Endothelial cell of umbilical vein (primary cell): ENCODE measurements around the gene PCSK6. TPM values are rescaled to one million over a fixed set of nuclear protein-coding genes. Genes with fewer than 3 reads are reported as not detected.

Experiments
- BruUV-seq: library from RNA; stranded (reverse); fragments of 400-500 nt; replicated peaks from 2 replicates; lab custom pipeline; 2021; lab: Mats Ljungman, UMichigan
- CTCF ChIA-PET: fragments of 300-600, 350-600 bp; sonication (Branson Sonifier 250); formaldehyde crosslinking; loops from one replicate; lab custom pipeline; 2021; ENCODE audit warnings: antibody characterized with exemption, inconsistent platforms; lab: Charles Lee
- POLR2A ChIA-PET: fragments of 300-600, 350-600 bp; sonication (Branson Sonifier 250); formaldehyde crosslinking; loops from one replicate; lab custom pipeline; 2021; ENCODE audit warnings: antibody characterized with exemption, inconsistent platforms; lab: Charles Lee
- DNase-seq: peaks from one replicate; pipeline ENCODE4 v3.0.0-alpha.2; 2011; ENCODE audit warnings: low read depth, low spot score
- FAIRE-seq: peaks from 2 replicates; lab custom pipeline; 2011; peaks lifted over from hg19 to GRCh38; lab: Jason Lieb, UNC
- H2AFZ ChIP-seq: 2 replicates; pipeline ENCODE4 v1.6.0; 2012; ENCODE audit warnings: low read depth, low read length, control low read depth, inconsistent platforms
- H3K27ac ChIP-seq: 2 replicates; pipeline ENCODE4 v1.5.1; 2011; ENCODE audit warnings: low read depth, mild to moderate bottlenecking, control low read depth, low read length, moderate library complexity; ENCODE audit not compliant: insufficient read depth
- H3K27me3 ChIP-seq, 2 experiments: 2 replicates each; pipeline versions ENCODE4 v1.6.0 to v1.6.1; 2011; ENCODE audit warnings: low read length in 2 of 2, mixed read lengths in 1 of 2; ENCODE audit not compliant: control insufficient read depth in 2 of 2, insufficient read depth in 2 of 2
- H3K36me3 ChIP-seq, 2 experiments: 2 replicates in 1 of 2; 3 replicates in 1 of 2; pipeline ENCODE4 v1.5.1; 2011; ENCODE audit warnings: low read length in 2 of 2, mild to moderate bottlenecking in 1 of 2, moderate library complexity in 1 of 2; ENCODE audit not compliant: control insufficient read depth in 2 of 2, insufficient read depth in 2 of 2; ENCODE audit errors: extremely low read depth in 1 of 2
- H3K4me1 ChIP-seq: 3 replicates; pipeline ENCODE4 v1.5.1; 2011; ENCODE audit warnings: mild to moderate bottlenecking, low read length; ENCODE audit not compliant: control insufficient read depth, insufficient read depth; ENCODE audit errors: extremely low read depth
- H3K4me2 ChIP-seq: 2 replicates; pipeline ENCODE4 v1.6.1; 2011; ENCODE audit warnings: low read length, control low read depth, mixed read lengths; ENCODE audit not compliant: insufficient read depth
- H3K4me3 ChIP-seq, 3 experiments: fragments of 200-600 bp in 1 of 3; sonication (generic), shearing (Covaris generic) in 1 of 3; replicated peaks in 1 of 3; 2 replicates each; pipeline ENCODE4 v1.5.1; 2011 to 2016; ENCODE audit warnings: control low read depth in 3 of 3, low read length in 3 of 3, mild to moderate bottlenecking in 2 of 3, inconsistent platforms in 1 of 3, low read depth in 1 of 3, moderate library complexity in 1 of 3; ENCODE audit not compliant: insufficient read depth in 1 of 3
- H3K79me2 ChIP-seq: 2 replicates; pipeline ENCODE4 v1.6.0; 2012; ENCODE audit warnings: low read length, inconsistent platforms; ENCODE audit not compliant: control insufficient read depth, insufficient read depth
- H3K9ac ChIP-seq: replicated peaks from 2 replicates; pipeline ENCODE3; 2011; ENCODE audit warnings: low read length, control low read depth; ENCODE audit not compliant: insufficient read depth; ENCODE audit errors: extremely low read depth
- H3K9me1 ChIP-seq: replicated peaks from 3 replicates; pipeline ENCODE4 v1.6.0; 2011; ENCODE audit warnings: mild to moderate bottlenecking, low read length; ENCODE audit not compliant: control insufficient read depth, insufficient read depth; ENCODE audit errors: extremely low read depth
- H3K9me3 ChIP-seq: replicated peaks from 2 replicates; pipeline ENCODE4 v1.5.1; 2012; ENCODE audit warnings: low read length, inconsistent platforms; ENCODE audit not compliant: control insufficient read depth, insufficient read depth
- H4K20me1 ChIP-seq: replicated peaks from 2 replicates; pipeline ENCODE3; 2011; ENCODE audit warnings: mild to moderate bottlenecking, low read length; ENCODE audit not compliant: control insufficient read depth, insufficient read depth; ENCODE audit errors: extremely low read depth
- CTCF ChIP-seq, 2 donors: IDR thresholded peaks; 1 replicate in 1 of 2; 2 replicates in 1 of 2; pipeline ENCODE4 v1.5.1; 2011; ENCODE audit warnings: low read length in 2 of 2, mild to moderate bottlenecking in 2 of 2, moderate library complexity in 2 of 2, control low read depth in 1 of 2, inconsistent platforms in 1 of 2, low read depth in 1 of 2; ENCODE audit not compliant: insufficient read depth in 1 of 2; ENCODE audit errors: extremely low read depth in 1 of 2
- EZH2 ChIP-seq: IDR thresholded peaks from 2 replicates; pipeline ENCODE4 v1.6.1; 2012; ENCODE audit warnings: borderline replicate concordance, low read depth, mild to moderate bottlenecking, moderate library complexity, low read length, inconsistent platforms; ENCODE audit not compliant: severe bottlenecking
- FOS ChIP-seq: IDR thresholded peaks from 2 replicates; pipeline ENCODE4 v1.6.1; 2011; ENCODE audit warnings: mild to moderate bottlenecking, low read length, moderate library complexity, borderline replicate concordance; ENCODE audit not compliant: insufficient read depth
- GATA2 ChIP-seq: IDR thresholded peaks from 2 replicates; pipeline ENCODE4 v1.7.0; 2011; ENCODE audit warnings: low read depth, mild to moderate bottlenecking, moderate library complexity, mixed read lengths, low read length; ENCODE audit not compliant: insufficient read length, insufficient read depth
- JUN ChIP-seq: IDR thresholded peaks from 2 replicates; pipeline ENCODE4 v1.6.1; 2011; ENCODE audit warnings: borderline replicate concordance, low read depth; ENCODE audit not compliant: insufficient read length, insufficient read depth
- MAX ChIP-seq: IDR thresholded peaks from 2 replicates; pipeline ENCODE4 v1.6.1; 2011; ENCODE audit not compliant: insufficient read depth, insufficient read length
- MYC ChIP-seq: IDR thresholded peaks from one replicate; pipeline ENCODE4 v1.6.1; 2011; ENCODE audit warnings: mild to moderate bottlenecking, low read depth, low read length
- POLR2A ChIP-seq: IDR thresholded peaks from 2 replicates; pipeline ENCODE4 v1.6.1; 2012; ENCODE audit warnings: low read depth, mild to moderate bottlenecking, control low read depth, low read length
- POLR2AphosphoS5 ChIP-seq: IDR thresholded peaks from 2 replicates; pipeline ENCODE4 v1.6.1; 2012; ENCODE audit warnings: low read depth, mild to moderate bottlenecking, control low read depth, low read length, moderate library complexity; ENCODE audit not compliant: insufficient read depth
- dilution Hi-C: fragments of 300-500 bp; cut with MboI; formaldehyde crosslinking; loops from one replicate; pipeline ENCODE4 v1.15.0; 2019; ENCODE audit warnings: low sequenced_read_pairs; ENCODE audit not compliant: extremely low pct_ligation_motif_present
- intact Hi-C: fragments of 100-400 bp; cut with micrococcal nuclease; formaldehyde crosslinking; loops from one replicate; pipeline ENCODE4 v1.10.0; 2022
- polyA plus RNA-seq, 4 experiments: library from polyadenylated mRNA; depleted of rRNA in 3 of 4; stranded (reverse) in 3 of 4; unstranded in 1 of 4; fragments of >200 nt; gene quantifications; 2 replicates each; pipeline versions ENCODE4 v1.2.1 to v1.2.3, GENCODE V29; 2011 to 2012; ENCODE audit warnings: missing spikeins in 1 of 4
- total RNA-seq: library from RNA; stranded (reverse); gene quantifications from 2 replicates; pipeline ENCODE4 v1.2.3, GENCODE V29; 2021

The PCSK6 gene
- total and polyA plus RNA-seq, 2 donors (not counting 3 experiments of a cell fraction or from before 2014, with no cell fraction given), result 0.18 to 0.69 TPM

GRCh38 chr15:101397521-101398003, 91.9 kb downstream of the PCSK6 start:
- no peak for FAIRE-seq
- H3K4me1 ChIP-seq, result no peaks in the 10 kb centered on the region
- no peaks in the 10 kb centered on the region for H3K27me3 ChIP-seq
- no peak overlapping the region for H3K27ac ChIP-seq
- H4K20me1 ChIP-seq, result no peaks in the 10 kb centered on the region
- no peaks in the 10 kb centered on the region for H3K79me2 ChIP-seq
- no peaks in the 10 kb centered on the region for H3K9me3 ChIP-seq
- BruUV-seq, result no TSS peak
- ChIA-PET POLR2A (no interaction called here), CTCF (no interaction called here)
- no peaks in the 10 kb centered on the region for H3K9me1 ChIP-seq
- dilution Hi-C loops (no loop called here), intact Hi-C loops (no loop called here)
- H3K36me3 ChIP-seq, result no peaks in the 10 kb centered on the region
- no peak overlapping the region for H3K4me3 ChIP-seq
- no peak overlapping the region for H3K4me2 ChIP-seq
- H3K9ac ChIP-seq, result no peak overlapping the region
- DNase-seq, result no peak
- no peak for TF ChIP-seq GATA2
- TF ChIP-seq JUN, result no peak
- TF ChIP-seq POLR2A, result no peak
- TF ChIP-seq MYC, result no peak
- no peak for TF ChIP-seq FOS
- no peak for TF ChIP-seq MAX
- no peak for TF ChIP-seq CTCF (IDR thresholded peaks at IDR 0.05; ENCODE audit: extremely low read depth in 1 of 2, insufficient read depth in 1 of 2, low read depth in 1 of 2, low read length in 2 of 2)
- no peak for TF ChIP-seq EZH2
- no peak for TF ChIP-seq POLR2AphosphoS5
- no peak overlapping the region for H2AFZ ChIP-seq
